ENCODE results near the gene PAX3. TPM values are rescaled to one million over a fixed set of nuclear protein-coding genes. Genes with fewer than 3 reads are reported as not detected.

PAX3 gene
- polyA plus RNA-seq, 3 donors: not detected

DNA sequence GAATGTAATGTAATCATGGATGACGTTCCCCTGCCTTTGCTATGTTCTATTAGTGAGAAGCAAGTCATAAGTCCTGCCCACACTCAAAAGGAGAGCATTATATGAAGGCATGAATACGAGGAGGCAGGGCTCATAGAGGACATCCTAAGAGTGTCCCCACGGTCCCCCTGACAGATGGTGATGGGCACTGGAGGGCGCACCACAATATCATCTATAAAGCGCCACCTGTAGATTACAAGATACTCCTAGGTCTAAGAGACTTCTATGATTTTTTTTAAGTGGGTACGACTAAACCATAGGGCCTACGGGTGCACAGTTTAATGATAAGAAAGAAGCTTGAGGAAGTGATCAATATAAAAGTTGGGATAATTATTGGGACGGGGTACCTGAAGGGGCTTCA lies 131.0 kb downstream of the PAX3 start:
- Histone ChIP-seq H3K27ac (ENCODE audit: low read depth in 1 of 2, low read length in 2 of 2) (no peak overlapping the region), H2AFZ (ENCODE audit: insufficient read depth, low read depth, low read length, poor library complexity, severe bottlenecking) (no peak overlapping the region), H3K4me3 (replicated peaks in 1 of 3; ENCODE audit: low read depth in 2 of 3, low read length in 3 of 3) (no peak overlapping the region), H3K27me3 (ENCODE audit: control insufficient read depth in 2 of 2, insufficient read depth in 2 of 2, low read length in 2 of 2) (no peaks in the 10 kb centered on the region), H3K4me1 (ENCODE audit: control insufficient read depth in 1 of 2, insufficient read depth in 2 of 2, low read length in 2 of 2) (no peaks in the 10 kb centered on the region), H4K20me1 (ENCODE audit: insufficient read depth, low read length) (no peaks in the 10 kb centered on the region), H3K9ac (ENCODE audit: insufficient read depth, low read length, poor library complexity, severe bottlenecking) (no peak overlapping the region), H3K4me2 (replicated peaks; ENCODE audit: extremely low read depth, low read length, poor library complexity, severe bottlenecking) (no peak overlapping the region), H3K36me3 (replicated peaks in 1 of 2; ENCODE audit: control insufficient read depth in 1 of 2, insufficient read depth in 2 of 2, low read length in 2 of 2) (no peaks in the 10 kb centered on the region), H3K9me3 (replicated peaks in 1 of 2; ENCODE audit: control insufficient read depth in 1 of 2, insufficient read depth in 1 of 2, low read length in 2 of 2) (no peaks in the 10 kb centered on the region), H3K79me2 (ENCODE audit: insufficient read depth, low read length) (no peaks in the 10 kb centered on the region)
- no peaks in the 10 kb centered on the region for H3K36me3 Mint-ChIP-seq
- no peak overlapping the region for H3K27ac Mint-ChIP-seq
- H3K4me3 Mint-ChIP-seq: no peak overlapping the region
- 83% methylated on average over 1 of the region's 8 CpGs for WGBS (ENCODE audit: insufficient coverage)
- peaks cover 0 to 2% (median 1%) of the 10 kb centered on the region in 3 donors for H3K27me3 Mint-ChIP-seq (ENCODE audit: low read depth in 3 of 3)
- intact Hi-C loops (cut with micrococcal nuclease): no loop called here
- H3K4me1 Mint-ChIP-seq: no peaks in the 10 kb centered on the region
- TF ChIP-seq CTCF (IDR thresholded peaks at IDR 0.05): no peak
- no peak for DNase-seq
- peaks cover 0 to 9% (median 3%) of the 10 kb centered on the region in 7 donors for H3K9me3 Mint-ChIP-seq

DNA sequence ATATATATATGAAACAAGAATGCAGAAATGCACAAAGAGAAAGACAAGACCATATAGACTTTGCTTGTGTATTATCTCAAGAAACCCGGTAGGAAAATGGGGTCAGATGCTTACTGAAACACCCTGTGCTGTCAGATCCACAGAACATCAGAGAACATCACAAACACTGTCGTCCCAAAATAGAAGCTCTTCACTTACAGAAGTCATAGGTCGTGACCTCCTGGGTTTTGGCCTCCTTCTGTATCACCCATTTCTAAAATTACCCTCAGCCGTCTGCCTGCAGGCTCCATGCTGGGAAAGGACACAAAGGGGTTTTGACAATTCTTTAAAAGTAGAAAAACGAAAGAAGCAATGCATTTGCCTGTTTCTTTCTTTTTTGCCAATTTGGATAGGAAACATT lies 137.9 kb downstream of the PAX3 start:
- Histone ChIP-seq H3K4me1 (ENCODE audit: control insufficient read depth in 1 of 2, insufficient read depth in 2 of 2, low read length in 2 of 2) (no peaks in the 10 kb centered on the region), H3K9me3 (replicated peaks in 1 of 2; ENCODE audit: control insufficient read depth in 1 of 2, insufficient read depth in 1 of 2, low read length in 2 of 2) (no peaks in the 10 kb centered on the region), H3K27ac (ENCODE audit: low read depth in 1 of 2, low read length in 2 of 2) (no peak overlapping the region), H3K27me3 (ENCODE audit: control insufficient read depth in 2 of 2, insufficient read depth in 2 of 2, low read length in 2 of 2) (no peaks in the 10 kb centered on the region), H3K4me3 (replicated peaks in 1 of 3; ENCODE audit: low read depth in 2 of 3, low read length in 3 of 3) (no peak overlapping the region), H3K9ac (ENCODE audit: insufficient read depth, low read length, poor library complexity, severe bottlenecking) (no peak overlapping the region), H3K4me2 (replicated peaks; ENCODE audit: extremely low read depth, low read length, poor library complexity, severe bottlenecking) (no peak overlapping the region), H3K36me3 (replicated peaks in 1 of 2; ENCODE audit: control insufficient read depth in 1 of 2, insufficient read depth in 2 of 2, low read length in 2 of 2) (no peaks in the 10 kb centered on the region), H2AFZ (ENCODE audit: insufficient read depth, low read depth, low read length, poor library complexity, severe bottlenecking) (no peak overlapping the region), H3K79me2 (ENCODE audit: insufficient read depth, low read length) (no peaks in the 10 kb centered on the region), H4K20me1 (ENCODE audit: insufficient read depth, low read length) (no peaks in the 10 kb centered on the region)
- Mint-ChIP-seq H3K4me1 (no peaks in the 10 kb centered on the region), H3K9me3 (peaks cover 0 to 14% (median 5%) of the 10 kb centered on the region in 7 donors), H3K36me3 (no peaks in the 10 kb centered on the region), H3K4me3 (no peak overlapping the region), H3K27ac (no peak overlapping the region), H3K27me3 (ENCODE audit: low read depth in 3 of 3) (peaks cover 0 to 2% (median 0%) of the 10 kb centered on the region in 3 donors)
- 71% methylated on average over 3 of the region's 5 CpGs for WGBS (ENCODE audit: insufficient coverage)
- TF ChIP-seq CTCF (IDR thresholded peaks at IDR 0.05): no peak
- intact Hi-C loops (cut with micrococcal nuclease): no loop called here
- DNase-seq: no peak

Data from CD14-positive monocyte (primary cell).